ENCODE measurements around the gene APOL5.

The APOL5 gene

DNA sequence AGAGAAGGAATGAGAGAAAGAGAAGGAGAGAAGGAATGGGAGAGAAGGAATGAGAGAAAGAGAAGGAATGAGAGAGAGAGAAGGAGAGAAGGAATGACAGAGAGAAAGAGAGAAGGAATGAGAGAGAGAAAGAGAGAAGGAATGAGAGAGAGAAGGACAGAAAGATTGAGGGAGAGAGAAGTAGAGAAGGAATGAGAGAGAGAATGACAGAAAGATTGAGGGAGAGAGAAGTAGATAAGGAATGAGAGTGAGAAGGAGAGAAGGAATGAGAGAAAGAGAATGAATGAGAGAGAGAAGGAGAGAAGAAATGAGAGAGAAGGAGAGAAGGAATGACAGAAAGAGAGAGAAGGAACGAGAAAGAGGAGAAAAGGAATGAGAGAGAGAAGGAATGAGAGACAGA is 34.1 kb upstream of the APOL5 start:
- DNase-seq (ENCODE audit: low read depth, low spot score) = no peak
- H3K4me3 ChIP-seq (ENCODE audit: low read depth, low read length) = no peak overlapping the region
- TF ChIP-seq, protein P1, sequence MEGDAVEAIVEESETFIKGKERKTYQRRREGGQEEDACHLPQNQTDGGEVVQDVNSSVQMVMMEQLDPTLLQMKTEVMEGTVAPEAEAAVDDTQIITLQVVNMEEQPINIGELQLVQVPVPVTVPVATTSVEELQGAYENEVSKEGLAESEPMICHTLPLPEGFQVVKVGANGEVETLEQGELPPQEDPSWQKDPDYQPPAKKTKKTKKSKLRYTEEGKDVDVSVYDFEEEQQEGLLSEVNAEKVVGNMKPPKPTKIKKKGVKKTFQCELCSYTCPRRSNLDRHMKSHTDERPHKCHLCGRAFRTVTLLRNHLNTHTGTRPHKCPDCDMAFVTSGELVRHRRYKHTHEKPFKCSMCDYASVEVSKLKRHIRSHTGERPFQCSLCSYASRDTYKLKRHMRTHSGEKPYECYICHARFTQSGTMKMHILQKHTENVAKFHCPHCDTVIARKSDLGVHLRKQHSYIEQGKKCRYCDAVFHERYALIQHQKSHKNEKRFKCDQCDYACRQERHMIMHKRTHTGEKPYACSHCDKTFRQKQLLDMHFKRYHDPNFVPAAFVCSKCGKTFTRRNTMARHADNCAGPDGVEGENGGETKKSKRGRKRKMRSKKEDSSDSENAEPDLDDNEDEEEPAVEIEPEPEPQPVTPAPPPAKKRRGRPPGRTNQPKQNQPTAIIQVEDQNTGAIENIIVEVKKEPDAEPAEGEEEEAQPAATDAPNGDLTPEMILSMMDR (IDR thresholded peaks at IDR 0.05; ENCODE audit: low read depth, low read length) = no peak
- in situ Hi-C loops (cut with HindIII; ENCODE audit: low sequenced_read_pairs) = no loop called here

DNA sequence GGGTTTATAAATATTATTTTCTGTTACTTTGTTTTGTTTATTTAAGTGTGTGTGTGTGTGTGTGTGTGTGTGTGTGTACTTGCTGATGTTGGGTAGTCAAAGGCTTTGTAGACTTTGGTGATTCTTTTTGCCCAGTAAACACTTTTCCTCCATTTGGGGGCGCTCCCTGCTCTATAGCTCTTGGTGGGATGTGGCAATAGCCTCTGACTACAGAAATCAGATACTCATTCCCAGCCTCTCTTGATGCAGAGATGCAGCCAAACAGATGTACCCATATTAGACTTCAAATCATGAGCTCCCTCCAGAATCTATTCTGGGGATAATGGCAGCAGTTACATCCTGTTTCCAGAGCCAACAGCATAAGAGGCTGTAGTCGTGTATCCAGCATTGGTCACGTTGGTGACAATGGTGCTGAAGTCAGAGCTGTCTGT is 33.4 kb upstream of the APOL5 start:
- peak; percentile 42 for DNase-seq (ENCODE audit: low read depth, low spot score)
- TF ChIP-seq, protein P1 (IDR thresholded peaks at IDR 0.05; ENCODE audit: low read depth, low read length) = peak; percentile 35
- H3K4me3 ChIP-seq (ENCODE audit: low read depth, low read length) = no peak overlapping the region
- in situ Hi-C loops (cut with HindIII; ENCODE audit: low sequenced_read_pairs) = no loop called here

DNA sequence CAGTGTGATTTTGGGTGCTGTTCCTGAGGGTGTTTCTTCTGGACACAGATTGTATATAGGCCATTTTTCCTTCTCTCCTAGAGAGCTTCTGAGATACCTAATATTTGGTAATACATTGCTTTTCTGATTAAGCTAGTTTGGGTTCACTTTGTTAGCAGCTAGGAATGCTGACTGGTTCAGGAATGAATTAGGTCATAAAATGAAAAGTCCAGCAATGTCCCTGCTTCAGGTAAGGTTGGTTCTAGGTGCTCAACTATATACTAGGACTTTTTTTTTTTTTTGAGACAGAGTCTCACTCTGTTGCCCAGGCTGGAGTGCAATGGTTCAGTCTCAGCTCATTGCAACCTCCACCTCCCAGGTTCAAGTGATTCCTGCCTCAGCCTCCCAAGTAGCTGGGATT is 32.9 kb upstream of the APOL5 start:
- DNase-seq (ENCODE audit: low read depth, low spot score) = no peak
- no peak overlapping the region for H3K4me3 ChIP-seq (ENCODE audit: low read depth, low read length)
- TF ChIP-seq, protein P1 (IDR thresholded peaks at IDR 0.05; ENCODE audit: low read depth, low read length) = no peak
- in situ Hi-C loops (cut with HindIII; ENCODE audit: low sequenced_read_pairs) = no loop called here

DNA sequence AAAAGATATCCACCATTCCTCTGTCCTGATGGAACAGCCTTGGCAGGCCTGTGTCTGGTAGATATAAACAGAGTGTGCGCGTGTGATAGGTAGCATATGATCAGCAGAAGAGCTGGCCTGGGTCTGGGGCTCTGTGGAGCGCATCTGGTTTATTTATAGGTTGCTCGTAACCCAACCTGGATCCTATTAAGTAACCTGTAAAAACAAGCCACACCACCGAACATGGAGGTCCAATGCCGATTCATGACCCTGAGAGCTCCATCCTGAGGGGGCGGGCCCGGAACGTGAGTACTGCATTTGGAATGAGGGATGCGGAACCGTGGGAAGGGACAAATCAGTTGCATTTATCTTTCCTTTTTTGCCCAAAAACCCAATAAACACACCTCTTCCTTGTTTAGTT is 31.9 kb upstream of the APOL5 start:
- no peak overlapping the region for H3K4me3 ChIP-seq (ENCODE audit: low read depth, low read length)
- in situ Hi-C loops (cut with HindIII; ENCODE audit: low sequenced_read_pairs) = no loop called here
- no peak for DNase-seq (ENCODE audit: low read depth, low spot score)
- TF ChIP-seq, protein P1 (IDR thresholded peaks at IDR 0.05; ENCODE audit: low read depth, low read length) = no peak

DNA sequence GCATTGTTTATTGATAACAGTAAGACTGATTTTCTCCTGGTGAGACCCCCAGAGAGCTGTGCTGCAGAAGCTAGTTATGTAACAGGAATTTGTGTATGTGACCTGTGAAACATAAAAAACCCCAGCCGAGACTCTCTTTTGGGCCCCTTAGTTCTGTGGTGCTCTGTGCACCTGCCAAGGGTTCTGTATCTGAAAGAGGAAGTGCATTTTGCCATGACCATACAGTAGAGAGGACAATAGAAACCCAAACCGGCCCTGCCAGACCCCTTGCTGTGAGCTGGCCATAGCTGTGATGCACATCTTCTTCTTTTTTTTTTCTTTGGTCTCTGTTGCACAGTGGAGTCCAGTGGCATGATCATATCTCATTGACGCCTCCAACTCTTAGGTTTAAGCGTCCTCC is 31.4 kb upstream of the APOL5 start:
- DNase-seq (ENCODE audit: low read depth, low spot score) = no peak
- in situ Hi-C loops (cut with HindIII; ENCODE audit: low sequenced_read_pairs) = no loop called here
- H3K4me3 ChIP-seq (ENCODE audit: low read depth, low read length) = no peak overlapping the region
- TF ChIP-seq, protein P1 (IDR thresholded peaks at IDR 0.05; ENCODE audit: low read depth, low read length) = no peak

DNA sequence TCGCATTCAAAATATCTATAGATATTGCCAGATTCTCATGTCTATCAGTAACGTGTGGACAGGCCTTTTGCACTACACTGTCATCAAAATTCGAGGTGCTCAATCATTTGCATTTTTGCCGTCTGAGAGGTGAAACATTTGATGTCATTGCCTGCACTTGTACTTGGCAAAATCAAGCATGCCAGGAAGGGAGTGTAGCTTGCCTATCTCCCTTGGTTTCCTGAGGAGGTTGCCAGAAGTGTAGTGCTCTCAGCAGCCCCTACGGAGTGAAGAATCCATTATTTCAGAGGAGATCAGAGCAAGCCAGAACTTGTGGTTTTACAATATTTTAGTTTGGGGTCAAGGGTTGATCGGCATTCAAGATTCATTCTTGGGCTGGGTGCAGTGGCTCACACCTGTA is 30.2 kb upstream of the APOL5 start:
- no peak overlapping the region for H3K4me3 ChIP-seq (ENCODE audit: low read depth, low read length)
- TF ChIP-seq, protein P1 (IDR thresholded peaks at IDR 0.05; ENCODE audit: low read depth, low read length) = no peak
- in situ Hi-C loops (cut with HindIII; ENCODE audit: low sequenced_read_pairs) = no loop called here
- DNase-seq (ENCODE audit: low read depth, low spot score) = no peak
